Fibroblast of lung (primary cell): Measurements from ENCODE around the gene LIPM. TPM values are rescaled to one million over a fixed set of nuclear protein-coding genes. Genes with fewer than 3 reads are reported as not detected.
A peak's percentile ranks its signal among the peaks of the same experiment; 100 is the strongest.

ENCODE experiments used
- DNase-seq, 2 donors: peaks; one replicate each; pipeline versions ENCODE4 v3.0.0 to v3.0.0-alpha.2; 2010; ENCODE audit warnings: low read depth in 2 of 2
- H2AFZ ChIP-seq: 2 replicates; pipeline ENCODE4 v1.5.1; 2012; ENCODE audit warnings: low read length, control low read depth, inconsistent platforms
- H3K27ac ChIP-seq: 2 replicates; pipeline ENCODE4 v1.5.1; 2011; ENCODE audit warnings: low read length, control low read depth; ENCODE audit not compliant: insufficient read depth
- H3K27me3 ChIP-seq: 2 replicates; pipeline ENCODE4 v1.5.1; 2011; ENCODE audit warnings: mild to moderate bottlenecking, low read length; ENCODE audit not compliant: control insufficient read depth, insufficient read depth
- H3K36me3 ChIP-seq: 2 replicates; pipeline ENCODE4 v1.5.1; 2011; ENCODE audit warnings: low read length; ENCODE audit not compliant: control insufficient read depth, insufficient read depth
- H3K4me1 ChIP-seq: 2 replicates; pipeline ENCODE4 v1.5.1; 2011; ENCODE audit warnings: low read length; ENCODE audit not compliant: control insufficient read depth, insufficient read depth; ENCODE audit errors: extremely low read depth
- H3K4me2 ChIP-seq: 2 replicates; pipeline ENCODE4 v1.5.1; 2011; ENCODE audit warnings: low read length, control low read depth; ENCODE audit not compliant: insufficient read depth; ENCODE audit errors: extremely low read depth
- H3K4me3 ChIP-seq, 4 experiments: fragments of 200-600 bp in 1 of 4; sonication (generic) in 1 of 4; replicated peaks in 1 of 4; 2 replicates each; pipeline ENCODE4 v1.5.1; 2011 to 2016; ENCODE audit warnings: low read length in 4 of 4, low read depth in 3 of 4, mild to moderate bottlenecking in 3 of 4, control low read depth in 2 of 4, inconsistent platforms in 1 of 4, mixed read lengths in 1 of 4; ENCODE audit not compliant: insufficient read depth in 1 of 4; ENCODE audit errors: control extremely low read depth in 1 of 4
- H3K79me2 ChIP-seq: 2 replicates; pipeline ENCODE4 v1.5.1; 2012; ENCODE audit warnings: mild to moderate bottlenecking, low read length, inconsistent platforms; ENCODE audit not compliant: control insufficient read depth, insufficient read depth
- H3K9ac ChIP-seq: 2 replicates; pipeline ENCODE4 v1.5.1; 2011; ENCODE audit warnings: mild to moderate bottlenecking, low read length, control low read depth; ENCODE audit not compliant: insufficient read depth
- H3K9me3 ChIP-seq: 2 replicates; pipeline ENCODE4 v1.5.1; 2012; ENCODE audit warnings: low read depth, low read length; ENCODE audit not compliant: control insufficient read depth, insufficient read depth
- H4K20me1 ChIP-seq: 2 replicates; pipeline ENCODE4 v1.5.1; 2011; ENCODE audit warnings: low read length; ENCODE audit not compliant: control insufficient read depth, insufficient read depth; ENCODE audit errors: extremely low read depth
- CTCF ChIP-seq, 2 donors: IDR thresholded peaks in 1 of 2; conservative IDR thresholded peaks in 1 of 2; 1 replicate in 1 of 2; 2 replicates in 1 of 2; pipeline ENCODE4 v1.5.1; 2011 to 2012; ENCODE audit warnings: low read length in 2 of 2, control low read depth in 1 of 2, inconsistent platforms in 1 of 2, low read depth in 1 of 2, mild to moderate bottlenecking in 1 of 2
- EZH2 ChIP-seq: IDR thresholded peaks from 2 replicates; pipeline ENCODE4 v1.5.1; 2012; ENCODE audit warnings: low read length, control low read depth, mild to moderate bottlenecking; ENCODE audit errors: missing control alignments
- polyA plus RNA-seq, 2 donors: library from polyadenylated mRNA; depleted of rRNA in 1 of 2; stranded (reverse) in 1 of 2; unstranded in 1 of 2; fragments of >200 nt; gene quantifications; 2 replicates each; pipeline ENCODE4 v1.2.1, GENCODE V29; 2011 to 2012; ENCODE audit warnings: missing spikeins in 1 of 2
- total RNA-seq: library from RNA; depleted of rRNA; stranded (reverse); fragments of >200 nt; gene quantifications from 2 replicates; pipeline ENCODE4 v1.2.1, GENCODE V29; 2014

Gene LIPM
- total and polyA plus RNA-seq, 2 donors (not counting 1 experiment from before 2014, with no cell fraction given) = not detected

DNA sequence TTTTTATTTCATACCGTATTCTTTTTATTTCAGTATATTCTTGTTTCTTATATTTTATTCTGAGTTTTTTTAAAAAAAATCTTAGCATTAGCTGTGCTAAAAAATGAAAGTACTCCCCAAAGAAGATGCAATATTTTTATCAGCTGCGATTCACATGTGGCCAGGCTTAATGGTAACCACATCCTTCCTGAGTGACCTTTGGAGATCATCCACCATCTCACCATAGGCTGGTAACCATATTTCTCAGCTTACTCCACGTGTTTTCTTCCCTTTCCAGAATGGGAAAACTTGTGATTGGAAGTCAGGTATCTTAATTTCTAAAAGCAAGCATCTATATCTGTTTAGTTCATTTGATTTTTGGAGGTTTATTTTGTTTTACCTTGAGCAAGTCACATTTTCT lies 18.8 kb upstream of the LIPM start:
- peak in 1 of 2 donors; percentile 45 for DNase-seq
- no peaks in the 10 kb centered on the region for H3K4me1 ChIP-seq
- no peak overlapping the region for H2AFZ ChIP-seq
- no peak overlapping the region for H3K4me3 ChIP-seq
- H3K27me3 ChIP-seq = no peaks in the 10 kb centered on the region
- no peaks in the 10 kb centered on the region for H4K20me1 ChIP-seq
- no peak for TF ChIP-seq CTCF (conservative IDR thresholded peaks at IDR 0.05 in 1 of 2, IDR thresholded peaks at IDR 0.05 in 1 of 2; ENCODE audit: low read depth in 1 of 2, low read length in 2 of 2)
- no peak for TF ChIP-seq EZH2
- H3K9me3 ChIP-seq = no peaks in the 10 kb centered on the region
- H3K79me2 ChIP-seq = no peaks in the 10 kb centered on the region
- no peaks in the 10 kb centered on the region for H3K36me3 ChIP-seq
- H3K9ac ChIP-seq = no peak overlapping the region
- no peak overlapping the region for H3K27ac ChIP-seq
- no peak overlapping the region for H3K4me2 ChIP-seq

DNA sequence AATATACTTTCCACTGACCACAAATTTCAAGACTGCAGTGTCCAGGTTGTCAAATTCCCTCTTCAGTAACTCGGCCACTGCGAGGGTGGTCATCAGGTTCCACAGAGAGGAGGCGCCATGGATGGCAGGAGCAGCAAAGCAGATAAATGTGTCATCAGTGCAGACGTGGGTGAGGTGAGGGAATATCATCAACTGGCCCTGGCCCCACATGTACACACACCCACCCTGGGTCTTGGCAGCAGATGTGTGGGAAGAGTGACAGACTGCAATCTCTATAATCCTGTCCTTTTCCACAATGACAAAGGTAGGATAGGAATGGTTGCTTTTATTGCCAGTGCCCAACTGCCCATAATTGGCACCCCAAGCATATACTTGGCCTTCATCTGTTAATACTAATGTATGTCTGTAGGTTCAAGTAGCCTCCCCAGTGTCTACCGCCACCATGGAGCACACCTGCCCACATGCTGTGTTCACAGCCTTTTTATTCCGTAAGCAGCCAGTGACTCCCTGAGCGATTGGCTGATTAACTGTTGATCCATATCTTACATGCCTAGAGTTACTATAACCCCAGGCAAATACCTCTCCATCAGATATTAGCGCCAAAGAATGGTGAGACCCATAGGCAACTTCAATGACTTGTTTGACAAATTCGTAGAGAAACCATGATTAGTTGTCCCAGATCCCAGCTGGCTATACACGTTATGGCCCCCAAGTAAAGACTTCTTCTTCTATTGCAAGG lies 16.3 kb upstream of the LIPM start:
- no peak for DNase-seq
- Histone ChIP-seq H3K27ac (no peak overlapping the region), H4K20me1 (no peaks in the 10 kb centered on the region), H3K4me1 (no peaks in the 10 kb centered on the region), H3K4me2 (no peak overlapping the region), H3K9ac (no peak overlapping the region), H3K36me3 (no peaks in the 10 kb centered on the region), H2AFZ (no peak overlapping the region), H3K27me3 (no peaks in the 10 kb centered on the region), H3K4me3 (no peak overlapping the region), H3K9me3 (no peaks in the 10 kb centered on the region), H3K79me2 (no peaks in the 10 kb centered on the region)
- TF ChIP-seq EZH2 = no peak
- no peak for TF ChIP-seq CTCF (conservative IDR thresholded peaks at IDR 0.05 in 1 of 2, IDR thresholded peaks at IDR 0.05 in 1 of 2; ENCODE audit: low read depth in 1 of 2, low read length in 2 of 2)

DNA sequence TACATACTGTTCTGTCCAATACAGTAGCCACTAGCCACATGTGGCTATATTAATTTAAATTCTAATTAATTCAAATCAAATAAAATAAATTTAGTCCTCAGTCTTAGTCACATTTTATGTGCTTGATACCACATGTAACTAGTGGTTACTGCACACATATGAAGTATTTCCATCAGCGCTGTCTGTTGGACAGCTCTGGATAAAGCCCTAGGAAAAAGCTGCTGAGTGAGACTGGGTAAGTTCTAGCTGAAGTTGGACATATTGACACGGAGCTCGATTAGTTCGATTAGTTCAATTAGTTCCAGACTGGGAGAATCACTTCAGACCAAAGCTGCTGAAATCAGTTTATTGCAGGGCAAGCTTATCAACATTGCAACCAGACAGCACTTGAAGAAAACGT lies 15.1 kb upstream of the LIPM start:
- TF ChIP-seq CTCF (conservative IDR thresholded peaks at IDR 0.05 in 1 of 2, IDR thresholded peaks at IDR 0.05 in 1 of 2; ENCODE audit: low read depth in 1 of 2, low read length in 2 of 2) = no peak
- no peak for TF ChIP-seq EZH2
- no peak for DNase-seq
- H3K9me3 ChIP-seq = no peaks in the 10 kb centered on the region

More for the DNA sequence above, 15.1 kb upstream of the LIPM start:
- H3K9ac ChIP-seq = no peak overlapping the region
- H3K27ac ChIP-seq = no peak overlapping the region
- H4K20me1 ChIP-seq = no peaks in the 10 kb centered on the region
- H2AFZ ChIP-seq = no peak overlapping the region
- H3K79me2 ChIP-seq = no peaks in the 10 kb centered on the region
- no peaks in the 10 kb centered on the region for H3K36me3 ChIP-seq
- no peaks in the 10 kb centered on the region for H3K4me1 ChIP-seq
- no peaks in the 10 kb centered on the region for H3K27me3 ChIP-seq
- no peak overlapping the region for H3K4me2 ChIP-seq
- no peak overlapping the region for H3K4me3 ChIP-seq
